ENCODE measurements around the gene RIMS4. TPM values are rescaled to one million over a fixed set of nuclear protein-coding genes. Genes with fewer than 3 reads are reported as not detected.
A peak's percentile ranks its signal among the peaks of the same experiment; 100 is the strongest.

The RIMS4 gene
- total and polyA plus RNA-seq, 2 of the 13 experiments (the other 11 are each of a cell fraction or from before 2014, with no cell fraction given), result 0.01 to 0.07 TPM

DNA sequence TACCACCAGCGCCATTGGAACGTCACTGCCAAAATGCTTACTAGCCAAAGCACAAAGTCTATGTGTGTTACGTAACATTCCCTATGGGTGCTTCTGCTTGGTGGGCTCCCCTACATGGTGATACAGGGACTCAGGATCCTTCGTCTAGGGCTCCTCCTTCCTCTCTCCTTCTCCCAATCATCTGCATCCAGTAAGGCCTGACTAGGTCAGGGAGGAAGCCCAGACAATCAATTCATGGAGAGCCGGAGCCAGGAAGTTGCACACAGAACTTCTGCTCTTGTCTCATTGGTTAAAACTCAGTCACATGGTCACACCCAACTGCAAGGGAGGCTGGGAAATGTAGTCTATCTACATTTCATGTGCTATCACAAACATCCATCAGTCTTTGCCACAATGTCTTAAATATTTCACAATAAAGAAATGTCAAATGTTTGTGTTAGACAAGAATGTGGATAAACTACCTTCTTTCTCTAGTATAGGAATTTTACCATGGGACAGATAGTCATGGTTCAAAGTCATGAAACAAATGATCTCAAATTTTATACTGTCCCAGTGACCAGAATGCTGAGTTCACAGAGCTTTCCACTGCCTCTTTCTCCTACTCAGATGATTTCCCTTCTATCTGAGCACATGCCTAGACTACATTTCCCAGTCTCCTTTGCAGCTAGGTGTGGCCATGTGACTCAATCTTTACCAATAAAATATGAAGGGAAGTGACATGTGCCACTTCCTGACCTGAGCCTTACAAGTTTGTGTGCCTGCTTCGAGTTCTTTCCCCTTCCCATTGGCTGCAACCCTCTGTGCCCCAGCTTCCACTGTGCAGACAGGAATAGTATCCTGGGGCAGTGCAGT is 74.0 kb downstream of the RIMS4 start (continued):
- TF ChIP-seq ZNF281 (CRISPR knock-in tag; IDR thresholded peaks at IDR 0.05; ENCODE audit: borderline replicate concordance), result no peak
- TF ChIP-seq, protein P1, sequence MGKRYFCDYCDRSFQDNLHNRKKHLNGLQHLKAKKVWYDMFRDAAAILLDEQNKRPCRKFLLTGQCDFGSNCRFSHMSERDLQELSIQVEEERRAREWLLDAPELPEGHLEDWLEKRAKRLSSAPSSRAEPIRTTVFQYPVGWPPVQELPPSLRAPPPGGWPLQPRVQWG (CRISPR knock-in tag; IDR thresholded peaks at IDR 0.05; ENCODE audit: borderline replicate concordance, low read depth), result no peak
- TF ChIP-seq, protein P2, sequence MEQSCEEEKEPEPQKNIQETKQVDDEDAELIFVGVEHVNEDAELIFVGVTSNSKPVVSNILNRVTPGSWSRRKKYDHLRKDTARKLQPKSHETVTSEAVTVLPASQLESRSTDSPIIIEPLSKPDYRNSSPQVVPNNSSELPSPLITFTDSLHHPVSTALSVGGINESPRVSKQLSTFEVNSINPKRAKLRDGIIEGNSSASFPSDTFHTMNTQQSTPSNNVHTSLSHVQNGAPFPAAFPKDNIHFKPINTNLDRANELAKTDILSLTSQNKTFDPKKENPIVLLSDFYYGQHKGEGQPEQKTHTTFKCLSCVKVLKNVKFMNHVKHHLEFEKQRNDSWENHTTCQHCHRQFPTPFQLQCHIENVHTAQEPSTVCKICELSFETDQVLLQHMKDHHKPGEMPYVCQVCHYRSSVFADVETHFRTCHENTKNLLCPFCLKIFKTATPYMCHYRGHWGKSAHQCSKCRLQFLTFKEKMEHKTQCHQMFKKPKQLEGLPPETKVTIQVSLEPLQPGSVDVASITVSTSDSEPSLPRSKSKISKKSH (CRISPR knock-in tag; IDR thresholded peaks at IDR 0.05; ENCODE audit: borderline replicate concordance), result no peak
- TF ChIP-seq, protein P3, sequence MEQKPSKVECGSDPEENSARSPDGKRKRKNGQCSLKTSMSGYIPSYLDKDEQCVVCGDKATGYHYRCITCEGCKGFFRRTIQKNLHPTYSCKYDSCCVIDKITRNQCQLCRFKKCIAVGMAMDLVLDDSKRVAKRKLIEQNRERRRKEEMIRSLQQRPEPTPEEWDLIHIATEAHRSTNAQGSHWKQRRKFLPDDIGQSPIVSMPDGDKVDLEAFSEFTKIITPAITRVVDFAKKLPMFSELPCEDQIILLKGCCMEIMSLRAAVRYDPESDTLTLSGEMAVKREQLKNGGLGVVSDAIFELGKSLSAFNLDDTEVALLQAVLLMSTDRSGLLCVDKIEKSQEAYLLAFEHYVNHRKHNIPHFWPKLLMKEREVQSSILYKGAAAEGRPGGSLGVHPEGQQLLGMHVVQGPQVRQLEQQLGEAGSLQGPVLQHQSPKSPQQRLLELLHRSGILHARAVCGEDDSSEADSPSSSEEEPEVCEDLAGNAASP (CRISPR knock-in tag; IDR thresholded peaks at IDR 0.05; ENCODE audit: borderline replicate concordance), result no peak
- TF ChIP-seq, protein P4, sequence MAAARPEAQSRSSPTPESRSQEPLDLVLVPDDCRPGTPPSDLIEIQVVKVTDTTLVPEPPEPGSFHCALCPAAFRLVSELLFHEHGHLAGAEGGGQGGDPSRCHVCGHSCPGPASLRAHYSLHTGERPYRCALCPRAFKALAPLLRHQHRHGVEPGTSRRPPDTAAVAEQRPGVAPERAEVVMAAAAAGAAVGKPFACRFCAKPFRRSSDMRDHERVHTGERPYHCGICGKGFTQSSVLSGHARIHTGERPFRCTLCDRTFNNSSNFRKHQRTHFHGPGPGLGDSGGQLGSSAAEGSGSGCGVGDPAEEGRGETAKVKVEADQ (CRISPR knock-in tag; IDR thresholded peaks at IDR 0.05; ENCODE audit: borderline replicate concordance), result no peak
- TF ChIP-seq ATF2 (CRISPR knock-in tag; IDR thresholded peaks at IDR 0.05), result no peak; the same call in 1 of the 2 replicates
- TF ChIP-seq PAF1 (CRISPR knock-in tag; IDR thresholded peaks at IDR 0.05), result no peak
- no peak for TF ChIP-seq NAIF1 (CRISPR knock-in tag; IDR thresholded peaks at IDR 0.05; ENCODE audit: borderline replicate concordance)
- no peak for TF ChIP-seq RXRB (CRISPR knock-in tag; IDR thresholded peaks at IDR 0.05; ENCODE audit: borderline replicate concordance)
- no peak for TF ChIP-seq ZNF530 (CRISPR knock-in tag; IDR thresholded peaks at IDR 0.05; ENCODE audit: low read depth)
- no peak for TF ChIP-seq KAT2B (IDR thresholded peaks at IDR 0.05; ENCODE audit: borderline replicate concordance, low read depth, low read length)
- no peak for TF ChIP-seq IKZF1 (IDR thresholded peaks at IDR 0.05)
- no peak for TF ChIP-seq ISL2 (CRISPR knock-in tag; IDR thresholded peaks at IDR 0.05)
- TF ChIP-seq AHR (CRISPR knock-in tag; IDR thresholded peaks at IDR 0.05), result 0 out of 2 replicates have a peak, but pooled peaks have one; percentile 43
- no peak for TF ChIP-seq GLI4 (CRISPR knock-in tag; IDR thresholded peaks at IDR 0.05; ENCODE audit: borderline replicate concordance)
- TF ChIP-seq THAP7 (CRISPR knock-in tag; IDR thresholded peaks at IDR 0.05), result no peak; the same call in 1 of the 2 replicates
- TF ChIP-seq ARNT2 (CRISPR knock-in tag; IDR thresholded peaks at IDR 0.05; ENCODE audit: low read depth), result no peak
- TF ChIP-seq ZNF777 (CRISPR knock-in tag; IDR thresholded peaks at IDR 0.05), result no peak
- TF ChIP-seq ZNF878 (CRISPR knock-in tag; IDR thresholded peaks at IDR 0.05), result no peak
